Spleen (tissue), 11 donors: ENCODE results near the gene SLC35D1. TPM values are rescaled to one million over a fixed set of nuclear protein-coding genes. Genes with fewer than 3 reads are reported as not detected.
"Not testable (repeated sequence)": the region's sequence is repeated elsewhere in the genome, so short reads cannot be mapped to it uniquely, and the experiment has no call there.

Experiments
- DNase-seq: peaks from one replicate; pipeline ENCODE4 v3.0.0-alpha.2; 2020
- H3K27ac ChIP-seq, 8 donors: fragments of 200-600 bp; sonication (generic) in 7 of 8; 1 replicate in 4 of 8; 2 replicates in 4 of 8; pipeline versions ENCODE4 v1.5.0 to v1.8.0; 2016 to 2021; ENCODE audit warnings: inconsistent platforms in 4 of 8, mild to moderate bottlenecking in 4 of 8, moderate library complexity in 1 of 8
- H3K27me3 ChIP-seq, 7 donors: fragments of 200-600 bp; sonication (generic) in 6 of 7; replicated peaks in 1 of 7; 1 replicate in 4 of 7; 2 replicates in 3 of 7; pipeline versions ENCODE4 v1.5.0 to v1.8.0; 2016 to 2021; ENCODE audit warnings: inconsistent platforms in 3 of 7, mild to moderate bottlenecking in 1 of 7
- H3K36me3 ChIP-seq, 6 donors: fragments of 200-600 bp; sonication (generic) in 5 of 6; 1 replicate in 4 of 6; 2 replicates in 2 of 6; pipeline versions ENCODE4 v1.5.0 to v1.8.0; 2016 to 2021; ENCODE audit warnings: inconsistent platforms in 2 of 6
- H3K4me1 ChIP-seq, 6 donors: fragments of 200-600 bp; sonication (generic) in 5 of 6; 1 replicate in 3 of 6; 2 replicates in 3 of 6; pipeline versions ENCODE4 v1.5.0 to v1.8.0; 2016 to 2021; ENCODE audit warnings: inconsistent platforms in 3 of 6
- H3K4me3 ChIP-seq, 8 donors: fragments of 200-600 bp; sonication (generic) in 7 of 8; 1 replicate in 4 of 8; 2 replicates in 4 of 8; pipeline versions ENCODE4 v1.5.0 to v1.8.0; 2016 to 2021; ENCODE audit warnings: inconsistent platforms in 4 of 8, mild to moderate bottlenecking in 4 of 8, moderate library complexity in 2 of 8
- H3K9me3 ChIP-seq, 8 donors: fragments of 200-600 bp; sonication (generic) in 7 of 8; 1 replicate in 4 of 8; 2 replicates in 4 of 8; pipeline versions ENCODE4 v1.5.0 to v1.8.0; 2016 to 2021; ENCODE audit warnings: inconsistent platforms in 4 of 8
- POLR2A ChIP-seq, 3 donors: fragments of 450-650 bp; IDR thresholded peaks; one replicate each; pipeline ENCODE4 v1.5.1; 2017; ENCODE audit warnings: antibody characterized with exemption in 3 of 3, mild to moderate bottlenecking in 1 of 3
- POLR2AphosphoS5 ChIP-seq, 3 donors: sonication (generic); formaldehyde crosslinking; IDR thresholded peaks; one replicate each; pipeline ENCODE4 v1.5.1; 2017; ENCODE audit warnings: antibody characterized with exemption in 3 of 3
- WGBS, 5 donors: extraction: QIAGEN DNeasy Blood & Tissue Kit in 3 of 5; methylation state at CpG; one replicate each; pipeline versions ENCODE4 v1.1.5 to v1.1.7; 2013 to 2018; 5-methylcytosine and 5-hydroxymethylcytosine counted together
- intact Hi-C: fragments of 100-400 bp; cut with DNase I; formaldehyde crosslinking; loops from one replicate; pipeline ENCODE4 v1.15.0; 2023; ENCODE audit warnings: low total_unique reads
- polyA plus RNA-seq, 3 donors: library from polyadenylated mRNA; stranded (reverse); fragments of 200-250 nt; gene quantifications; one replicate each; pipeline ENCODE4 v1.2.1, GENCODE V29; 2013
- total RNA-seq, 7 donors: library from RNA; depleted of rRNA in 3 of 7; stranded (reverse); fragments of >200 nt in 3 of 7; fragmentation: NEBNext Ultra II Directional in 4 of 7; extraction: Animal tissue kit (Norgen Biotek cat#: 25700) in 4 of 7; gene quantifications; one replicate each; pipeline versions ENCODE4 v1.1.0 to v1.2.1, GENCODE V29; 2016 to 2021
- TF ChIP-seq, protein P1 (sequence below), 11 experiments: fragments of 200-600 bp in 7 of 11; fragments of 450-650 bp in 4 of 11; sonication (generic) in 4 of 11; IDR thresholded peaks in 8 of 11; conservative IDR thresholded peaks in 3 of 11; 1 replicate in 7 of 11; 2 replicates in 4 of 11; pipeline versions ENCODE4 v1.4.0 to v1.8.0; 2016 to 2021; ENCODE audit warnings: antibody characterized with exemption in 11 of 11, inconsistent platforms in 4 of 11, mild to moderate bottlenecking in 1 of 11
- donor health status: healthy with polysubstance abuse.
- donor health status: DM: no; HTN: no; CAD: no; lungs with moderate emphysema.
- donor health status: DM: no; HTN: no; CAD: no.
- donor health status: Bipolar disorder and iron deficiency.
- donor health status: healthy.
- donor health status: DM: no; HTN: no; CAD: no.
- donor health status: DM: yes; HTN: yes; CAD: no.

Gene SLC35D1
- total and polyA plus RNA-seq, 10 donors, result 1.5 to 11.5 (median 7.9) TPM

DNA sequence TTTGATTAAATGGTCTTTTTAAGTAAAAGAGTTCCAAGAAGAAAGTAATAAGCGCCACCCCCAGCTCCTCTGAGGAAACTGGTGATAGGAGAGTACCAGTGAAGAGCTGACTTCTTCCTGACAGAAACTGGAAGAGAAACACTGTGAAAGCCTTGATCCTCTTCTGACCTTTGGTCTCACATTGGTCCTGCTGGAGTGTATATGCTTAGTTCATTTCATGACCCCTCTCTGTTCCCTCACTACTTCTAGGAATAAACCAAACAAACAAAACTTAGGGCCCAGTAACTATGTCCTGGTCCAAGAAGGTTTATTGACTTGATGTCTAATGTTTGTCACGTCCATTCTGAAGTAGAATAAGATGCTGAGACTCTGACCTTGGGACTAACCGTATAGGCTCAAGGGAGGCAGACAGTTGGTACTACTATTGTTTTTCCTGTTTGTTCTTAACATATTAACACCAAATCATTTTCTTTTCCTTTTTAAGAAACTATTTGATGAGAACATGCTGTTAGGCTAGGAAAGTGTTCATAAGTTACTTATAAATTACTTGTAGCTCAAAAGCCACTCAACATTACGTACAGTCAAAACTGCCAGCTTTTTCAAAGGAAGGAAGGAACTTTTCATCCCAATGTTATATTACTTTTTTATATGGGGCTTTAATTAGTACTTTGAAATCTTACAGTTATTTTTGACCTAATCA lies 71.2 kb downstream of the SLC35D1 start:
- H3K36me3 ChIP-seq, result peaks cover 0 to 97% (median 48%) of the 10 kb centered on the region in 6 donors
- H3K27me3 ChIP-seq, result no peaks in the 10 kb centered on the region
- 78 to 89% (median 85%) methylated on average over 4 of the region's 4 CpGs for WGBS, 5 donors

DNA sequence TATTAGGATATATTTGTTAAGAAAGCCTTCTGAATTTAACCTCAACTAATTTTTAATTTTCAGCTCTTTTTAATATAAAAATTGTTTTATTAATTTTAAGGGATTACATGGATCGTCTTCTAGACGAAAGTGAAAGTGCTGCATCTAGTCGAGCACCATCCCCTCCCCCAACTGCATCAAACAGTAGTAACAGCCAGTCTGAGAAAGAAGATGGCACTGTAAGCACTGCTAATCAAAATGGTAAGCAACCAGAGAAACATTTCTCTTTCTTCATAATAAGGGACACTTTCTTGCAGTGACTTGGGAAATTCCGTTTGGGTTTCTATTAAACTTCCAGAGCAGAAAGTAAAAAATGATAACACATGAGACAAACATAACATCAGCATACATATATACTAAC lies 72.3 kb downstream of the SLC35D1 start:
- Histone ChIP-seq H3K36me3 (peaks cover 0 to 97% (median 49%) of the 10 kb centered on the region in 6 donors), H3K4me1 (peaks cover 0 to 32% (median 23%) of the 10 kb centered on the region in 6 donors), H3K27ac (peak overlapping the region; percentile 20 to 83 (median 71)), H3K27me3 (no peaks in the 10 kb centered on the region), H3K4me3 (peak overlapping the region in 6 of 8 donors; percentile 15 to 52 (median 20)), H3K9me3 (no peaks in the 10 kb centered on the region)
- DNase-seq, result no peak
- TF ChIP-seq, protein P1, sequence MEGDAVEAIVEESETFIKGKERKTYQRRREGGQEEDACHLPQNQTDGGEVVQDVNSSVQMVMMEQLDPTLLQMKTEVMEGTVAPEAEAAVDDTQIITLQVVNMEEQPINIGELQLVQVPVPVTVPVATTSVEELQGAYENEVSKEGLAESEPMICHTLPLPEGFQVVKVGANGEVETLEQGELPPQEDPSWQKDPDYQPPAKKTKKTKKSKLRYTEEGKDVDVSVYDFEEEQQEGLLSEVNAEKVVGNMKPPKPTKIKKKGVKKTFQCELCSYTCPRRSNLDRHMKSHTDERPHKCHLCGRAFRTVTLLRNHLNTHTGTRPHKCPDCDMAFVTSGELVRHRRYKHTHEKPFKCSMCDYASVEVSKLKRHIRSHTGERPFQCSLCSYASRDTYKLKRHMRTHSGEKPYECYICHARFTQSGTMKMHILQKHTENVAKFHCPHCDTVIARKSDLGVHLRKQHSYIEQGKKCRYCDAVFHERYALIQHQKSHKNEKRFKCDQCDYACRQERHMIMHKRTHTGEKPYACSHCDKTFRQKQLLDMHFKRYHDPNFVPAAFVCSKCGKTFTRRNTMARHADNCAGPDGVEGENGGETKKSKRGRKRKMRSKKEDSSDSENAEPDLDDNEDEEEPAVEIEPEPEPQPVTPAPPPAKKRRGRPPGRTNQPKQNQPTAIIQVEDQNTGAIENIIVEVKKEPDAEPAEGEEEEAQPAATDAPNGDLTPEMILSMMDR (IDR thresholded peaks at IDR 0.05 in 8 of 11, conservative IDR thresholded peaks at IDR 0.05 in 3 of 11), result no peak
- TF ChIP-seq POLR2AphosphoS5 (IDR thresholded peaks at IDR 0.05), result peak in 1 of 3 donors; percentile 30
- 17 to 30% (median 21%) methylated on average over 4 of the region's 4 CpGs for WGBS, 5 donors
- intact Hi-C loops, result no loop called here

More for the DNA sequence above, 71.2 kb downstream of the SLC35D1 start:
- intact Hi-C loops, result no loop called here
- Histone ChIP-seq H3K4me1 (peaks cover 0 to 32% (median 23%) of the 10 kb centered on the region in 6 donors), H3K4me3 (no peak overlapping the region), H3K27ac (peak overlapping the region; percentile 1 to 83 (median 71)), H3K9me3 (no peaks in the 10 kb centered on the region)
- TF ChIP-seq, protein P1 (IDR thresholded peaks at IDR 0.05 in 8 of 11, conservative IDR thresholded peaks at IDR 0.05 in 3 of 11), result no peak
- TF ChIP-seq POLR2A (IDR thresholded peaks at IDR 0.05) (no peak), POLR2AphosphoS5 (IDR thresholded peaks at IDR 0.05) (no peak)
- no peak for DNase-seq

- no peak for DNase-seq
- H3K27me3 ChIP-seq, result no peaks in the 10 kb centered on the region
- TF ChIP-seq, protein P1 (IDR thresholded peaks at IDR 0.05 in 8 of 11, conservative IDR thresholded peaks at IDR 0.05 in 3 of 11), result no peak
- no peak for TF ChIP-seq POLR2AphosphoS5 (IDR thresholded peaks at IDR 0.05)
- TF ChIP-seq POLR2A (IDR thresholded peaks at IDR 0.05), result no peak
- H3K4me1 ChIP-seq, result peaks cover 0 to 27% (median 23%) of the 10 kb centered on the region in 6 donors
- peaks cover 0 to 97% (median 45%) of the 10 kb centered on the region in 6 donors for H3K36me3 ChIP-seq
- intact Hi-C loops, result no loop called here
- no peaks in the 10 kb centered on the region for H3K9me3 ChIP-seq
- WGBS, 5 donors, result 42 to 70% (median 58%) methylated on average over 1 of the region's 1 CpG
- peak overlapping the region in 2 of 8 donors; percentile 23 to 35 for H3K4me3 ChIP-seq
- H3K27ac ChIP-seq, result peak overlapping the region in 7 of 8 donors; percentile 63 to 83 (median 73)
Observed at GRCh38 chr1:66980745-66981367, 73.1 kb downstream of the SLC35D1 start.

DNA sequence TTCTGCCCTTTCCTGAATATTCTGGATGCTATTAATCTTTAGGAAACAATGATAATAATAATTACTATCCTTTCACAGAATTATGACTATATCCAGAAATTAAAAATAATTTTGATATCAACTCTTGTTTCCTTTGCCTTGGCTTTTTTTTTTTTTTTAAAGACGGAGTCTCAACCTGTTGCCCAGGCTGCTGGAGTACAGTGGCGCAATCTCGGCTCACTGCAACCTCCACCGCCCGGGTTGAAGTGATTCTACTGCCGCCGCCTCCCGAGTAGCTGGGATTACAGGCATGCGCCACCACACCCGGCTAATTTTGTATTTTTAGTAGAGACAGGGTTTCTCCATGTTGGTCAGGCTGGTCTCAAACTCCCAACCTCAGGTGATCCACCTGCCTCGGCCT lies 74.3 kb downstream of the SLC35D1 start:
- Histone ChIP-seq H3K4me1 (peaks cover 0 to 27% (median 22%) of the 10 kb centered on the region in 6 donors), H3K36me3 (peaks cover 0 to 97% (median 48%) of the 10 kb centered on the region in 6 donors)
- intact Hi-C loops, H3K4me3 ChIP-seq, DNase-seq, H3K27me3 ChIP-seq, H3K9me3 ChIP-seq, H3K27ac ChIP-seq: not testable (repeated sequence)
- WGBS, 5 donors, result 94 to 98% (median 97%) methylated on average over 11 of the region's 11 CpGs
